ENCODE results near the gene VDR.

- TF ChIP-seq CTCF (IDR thresholded peaks at IDR 0.05; ENCODE audit: low read depth, low read length, poor library complexity, severe bottlenecking) (no peak), EZH2phosphoT487 (IDR thresholded peaks at IDR 0.05; ENCODE audit: borderline replicate concordance, low read length) (no peak)
Observed at GRCh38 chr12:47940773-47941474, 36.1 kb upstream of the VDR start.
